H1 (cell line): Measurements from ENCODE around the gene TTC33. TPM values are rescaled to one million over a fixed set of nuclear protein-coding genes. Genes with fewer than 3 reads are reported as not detected.

Experiments
- ASH2L ChIP-seq: fragments of 200-600, 300-600 bp; sonication (generic); IDR thresholded peaks from one replicate; pipeline ENCODE4 v1.7.1; 2017; ENCODE audit warnings: low read length
- BACH1 ChIP-seq: IDR thresholded peaks from 2 replicates; pipeline ENCODE4 v1.6.1; 2012; ENCODE audit warnings: low read length, improper control_type of control experiment
- CHD7 ChIP-seq: fragments of 300-600 bp; sonication (generic); IDR thresholded peaks from 2 replicates; pipeline ENCODE4 v1.7.1; 2012; ENCODE audit warnings: low read length, moderate library complexity, mild to moderate bottlenecking, inconsistent platforms; ENCODE audit not compliant: insufficient replicate concordance
- CTBP2 ChIP-seq: IDR thresholded peaks from 2 replicates; pipeline ENCODE4 v1.7.0; 2011; ENCODE audit warnings: borderline replicate concordance, mild to moderate bottlenecking, moderate library complexity, mixed read lengths, low read length; ENCODE audit not compliant: insufficient read depth, insufficient read length
- MAFK ChIP-seq: IDR thresholded peaks from 2 replicates; pipeline ENCODE4 v1.6.1; 2012; ENCODE audit warnings: low read depth, mild to moderate bottlenecking, improper control_type of control experiment, low read length
- NRF1 ChIP-seq: IDR thresholded peaks from 2 replicates; pipeline ENCODE4 v1.6.1; 2011; ENCODE audit warnings: mild to moderate bottlenecking, low read depth, low read length, improper control_type of control experiment
- POLR2AphosphoS5 ChIP-seq: IDR thresholded peaks from 2 replicates; pipeline ENCODE4 v1.6.1; 2011; ENCODE audit warnings: low read depth, low read length
- SIX5 ChIP-seq: IDR thresholded peaks from 2 replicates; pipeline ENCODE4 v1.6.1; 2011; ENCODE audit warnings: mild to moderate bottlenecking, low read depth, low read length
- SP2 ChIP-seq: IDR thresholded peaks from 2 replicates; pipeline ENCODE4 v1.6.1; 2012; ENCODE audit warnings: mild to moderate bottlenecking, low read length, inconsistent platforms
- polyA plus RNA-seq, 7 experiments: library from polyadenylated mRNA; depleted of rRNA in 3 of 7; stranded (reverse) in 5 of 7; unstranded in 2 of 7; fragments of >200 nt in 5 of 7; fragments of 200-250 nt in 2 of 7; gene quantifications; 1 replicate in 5 of 7; 2 replicates in 1 of 7; 4 replicates in 1 of 7; pipeline versions ENCODE4 v1.2.1 to v1.2.3, GENCODE V29; 2011 to 2013; ENCODE audit warnings: missing spikeins in 2 of 7, mixed read lengths in 2 of 7
- total RNA-seq: library from RNA; stranded (reverse); fragmentation: NEBNext Ultra II Directional; extraction: Animal tissue kit (Norgen Biotek cat#: 25700); gene quantifications from 2 replicates; pipeline ENCODE4 v1.2.1, GENCODE V29; 2021

The TTC33 gene
- total and polyA plus RNA-seq, 2 of the 8 experiments (the other 6 are each of a cell fraction or from before 2014, with no cell fraction given) = 1.2 to 12.6 TPM

GRCh38 chr5:40607202-40607601 is 148.6 kb downstream of the TTC33 start (continued):
- no peak for TF ChIP-seq CHD7
- no peak for TF ChIP-seq NRF1
- no peak for TF ChIP-seq CTBP2
- no peak for TF ChIP-seq MAFK
- TF ChIP-seq SIX5 = no peak
- no peak for TF ChIP-seq ASH2L
- TF ChIP-seq SP2 = no peak
- no peak for TF ChIP-seq POLR2AphosphoS5
- no peak for TF ChIP-seq BACH1
